Measurements from ENCODE around the gene ALS2. TPM values are rescaled to one million over a fixed set of nuclear protein-coding genes. Genes with fewer than 3 reads are reported as not detected.
"Not testable (repeated sequence)": the region's sequence is repeated elsewhere in the genome, so short reads cannot be mapped to it uniquely, and the experiment has no call there.

Gene ALS2
- total RNA-seq, 4 donors from 2014 or later = 17.1 to 40.6 (median 19.5) TPM

DNA sequence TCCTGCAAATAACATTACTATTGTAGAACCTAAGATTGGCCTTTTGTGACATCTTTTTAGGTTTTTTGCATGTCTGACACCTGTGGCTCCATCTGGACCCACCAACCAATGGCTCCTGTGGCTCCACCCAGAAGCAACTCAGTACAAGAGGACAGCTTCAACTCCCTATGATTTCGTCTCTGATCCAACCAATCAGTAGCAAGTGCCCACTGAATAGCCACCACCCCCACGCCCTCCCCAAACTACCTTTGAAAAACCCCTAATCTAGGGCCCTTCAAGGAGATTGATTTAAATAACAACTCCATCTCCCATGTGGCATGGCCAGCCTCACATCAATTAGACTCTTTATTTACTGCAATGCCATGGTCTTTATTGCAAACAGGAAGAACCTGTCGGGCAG, 105.9 kb downstream of the ALS2 start:
- DNase-seq = no peak
- Histone ChIP-seq H3K27ac (no peak overlapping the region), H3K36me3 (no peaks in the 10 kb centered on the region), H3K4me3 (no peak overlapping the region), H3K27me3 (no peaks in the 10 kb centered on the region), H3K4me1 (no peaks in the 10 kb centered on the region), H3K9me3 (no peaks in the 10 kb centered on the region)
- in situ Hi-C loops (cut with MboI; ENCODE audit: low sequenced_read_pairs in 4 of 4) (no loop called here), intact Hi-C loops (cut with DNase I; ENCODE audit: low total_unique reads) (no loop called here)
- TF ChIP-seq, protein P1, sequence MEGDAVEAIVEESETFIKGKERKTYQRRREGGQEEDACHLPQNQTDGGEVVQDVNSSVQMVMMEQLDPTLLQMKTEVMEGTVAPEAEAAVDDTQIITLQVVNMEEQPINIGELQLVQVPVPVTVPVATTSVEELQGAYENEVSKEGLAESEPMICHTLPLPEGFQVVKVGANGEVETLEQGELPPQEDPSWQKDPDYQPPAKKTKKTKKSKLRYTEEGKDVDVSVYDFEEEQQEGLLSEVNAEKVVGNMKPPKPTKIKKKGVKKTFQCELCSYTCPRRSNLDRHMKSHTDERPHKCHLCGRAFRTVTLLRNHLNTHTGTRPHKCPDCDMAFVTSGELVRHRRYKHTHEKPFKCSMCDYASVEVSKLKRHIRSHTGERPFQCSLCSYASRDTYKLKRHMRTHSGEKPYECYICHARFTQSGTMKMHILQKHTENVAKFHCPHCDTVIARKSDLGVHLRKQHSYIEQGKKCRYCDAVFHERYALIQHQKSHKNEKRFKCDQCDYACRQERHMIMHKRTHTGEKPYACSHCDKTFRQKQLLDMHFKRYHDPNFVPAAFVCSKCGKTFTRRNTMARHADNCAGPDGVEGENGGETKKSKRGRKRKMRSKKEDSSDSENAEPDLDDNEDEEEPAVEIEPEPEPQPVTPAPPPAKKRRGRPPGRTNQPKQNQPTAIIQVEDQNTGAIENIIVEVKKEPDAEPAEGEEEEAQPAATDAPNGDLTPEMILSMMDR (IDR thresholded peaks at IDR 0.05 in 4 of 5, conservative IDR thresholded peaks at IDR 0.05 in 1 of 5) = no peak
- TF ChIP-seq POLR2A (IDR thresholded peaks at IDR 0.05) = no peak
- ATAC-seq = no peak

DNA sequence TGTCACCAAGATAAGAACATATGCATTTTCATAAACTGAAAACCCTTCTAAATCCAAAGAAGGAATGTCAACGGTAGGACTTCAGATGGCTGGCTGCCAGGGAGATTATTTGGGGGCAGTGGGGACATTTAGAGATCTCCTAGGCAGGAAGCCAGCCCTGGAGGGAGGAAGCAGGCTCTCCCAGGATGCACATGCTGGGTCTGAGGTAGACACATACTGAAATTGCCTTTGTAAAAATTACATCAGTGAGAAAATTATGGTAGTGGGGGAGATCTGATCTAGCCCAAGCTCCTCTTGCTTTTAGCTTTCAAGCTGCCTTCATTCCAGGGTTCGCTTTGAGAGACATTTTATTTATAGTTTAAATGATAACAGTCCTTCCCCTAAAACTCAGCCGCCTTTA, 106.4 kb downstream of the ALS2 start:
- Histone ChIP-seq H3K27ac (no peak overlapping the region), H3K4me3 (no peak overlapping the region), H3K9me3 (no peaks in the 10 kb centered on the region), H3K27me3 (no peaks in the 10 kb centered on the region), H3K4me1 (no peaks in the 10 kb centered on the region), H3K36me3 (no peaks in the 10 kb centered on the region)
- intact Hi-C loops (cut with DNase I; ENCODE audit: low total_unique reads) (no loop called here), in situ Hi-C loops (cut with MboI; ENCODE audit: low sequenced_read_pairs in 4 of 4) (no loop called here)
- ATAC-seq = no peak
- DNase-seq = no peak
- TF ChIP-seq POLR2A (IDR thresholded peaks at IDR 0.05) = no peak
- TF ChIP-seq, protein P1 (IDR thresholded peaks at IDR 0.05 in 4 of 5, conservative IDR thresholded peaks at IDR 0.05 in 1 of 5) = no peak

DNA sequence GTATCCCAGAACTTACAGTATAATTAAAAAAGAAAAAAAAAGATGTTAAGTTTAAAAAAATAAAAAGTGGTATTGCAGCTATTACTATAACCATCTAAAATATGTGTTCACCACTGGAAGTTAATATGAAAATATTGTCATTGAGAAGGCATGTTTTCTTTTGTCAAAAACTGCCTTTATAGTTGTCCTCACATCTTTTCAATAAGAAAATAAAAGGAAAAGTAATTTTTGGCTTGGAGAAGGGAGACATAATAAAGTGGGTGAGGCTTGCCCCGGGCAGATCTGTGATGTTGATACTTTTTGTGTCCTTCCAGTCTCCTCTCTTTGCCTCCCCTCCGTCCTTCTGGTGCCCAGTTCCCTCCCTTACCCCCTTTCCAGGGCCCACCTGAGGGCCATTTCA, 107.2 kb downstream of the ALS2 start:
- intact Hi-C loops (cut with DNase I; ENCODE audit: low total_unique reads) = no loop called here
- Histone ChIP-seq H3K4me1 (no peaks in the 10 kb centered on the region), H3K27me3 (no peaks in the 10 kb centered on the region), H3K27ac (no peak overlapping the region), H3K36me3 (no peaks in the 10 kb centered on the region), H3K9me3 (no peaks in the 10 kb centered on the region), H3K4me3 (no peak overlapping the region)
- TF ChIP-seq POLR2A (IDR thresholded peaks at IDR 0.05) = no peak
- TF ChIP-seq, protein P1 (IDR thresholded peaks at IDR 0.05 in 4 of 5, conservative IDR thresholded peaks at IDR 0.05 in 1 of 5) = no peak
- ATAC-seq (no peak), DNase-seq (no peak)
- in situ Hi-C loops (cut with MboI; ENCODE audit: low sequenced_read_pairs in 4 of 4) = no loop called here

DNA sequence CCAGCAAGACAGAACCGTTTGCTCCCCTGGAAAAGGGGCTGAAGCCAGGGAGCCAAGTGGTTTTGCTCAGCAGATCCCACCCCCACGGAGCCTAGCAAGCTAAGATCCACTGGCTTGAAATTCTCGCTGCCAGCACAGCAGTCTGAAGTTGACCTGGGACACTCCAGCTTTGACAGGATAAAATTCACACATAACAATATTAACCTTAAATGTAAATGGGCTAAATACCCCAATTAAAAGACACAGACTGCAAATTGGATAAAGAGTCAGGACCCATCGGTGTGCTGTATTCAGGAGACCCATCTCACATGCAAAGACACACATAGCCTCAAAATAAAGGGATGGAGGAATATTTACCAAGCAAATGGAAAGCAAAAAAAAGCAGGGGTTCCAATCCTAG, 109.5 kb downstream of the ALS2 start:
- ATAC-seq; H3K36me3 ChIP-seq; H3K9me3 ChIP-seq; H3K4me3 ChIP-seq; DNase-seq; H3K27ac ChIP-seq; H3K4me1 ChIP-seq; intact Hi-C loops (cut with DNase I; ENCODE audit: low total_unique reads); in situ Hi-C loops (cut with MboI; ENCODE audit: low sequenced_read_pairs in 4 of 4); H3K27me3 ChIP-seq: not testable (repeated sequence)

DNA sequence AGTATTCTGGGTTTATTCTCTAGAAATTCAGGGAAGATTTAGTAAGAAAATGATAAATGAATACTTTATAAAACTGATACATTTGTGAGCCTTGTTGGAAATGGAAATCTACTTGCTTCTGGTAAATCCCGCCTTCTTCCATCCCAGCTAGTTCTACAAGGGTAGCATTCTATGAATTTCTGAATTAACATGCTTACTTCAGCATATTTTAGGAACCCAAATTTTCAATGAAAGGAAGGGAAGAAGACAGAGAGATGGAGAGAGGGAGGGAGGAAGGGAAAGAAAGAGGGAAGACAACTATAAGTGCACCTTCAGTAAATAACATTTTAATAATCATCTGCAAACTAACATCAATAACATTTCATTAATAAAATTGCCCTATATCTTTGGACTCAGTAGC, 110.9 kb downstream of the ALS2 start:
- no peaks in the 10 kb centered on the region for H3K4me1 ChIP-seq
- H3K27me3 ChIP-seq = no peaks in the 10 kb centered on the region
- intact Hi-C loops (cut with DNase I; ENCODE audit: low total_unique reads) = no loop called here
- no peaks in the 10 kb centered on the region for H3K9me3 ChIP-seq
- H3K36me3 ChIP-seq = no peaks in the 10 kb centered on the region
- in situ Hi-C loops (cut with MboI; ENCODE audit: low sequenced_read_pairs in 4 of 4) = no loop called here
- DNase-seq (no peak), ATAC-seq (no peak)
- TF ChIP-seq POLR2A (IDR thresholded peaks at IDR 0.05) = no peak
- TF ChIP-seq, protein P1 (IDR thresholded peaks at IDR 0.05 in 4 of 5, conservative IDR thresholded peaks at IDR 0.05 in 1 of 5) = no peak
- H3K27ac ChIP-seq = no peak overlapping the region
- H3K4me3 ChIP-seq = no peak overlapping the region

All from gastrocnemius medialis (tissue), 4 donors.